Caki2 (cell line): ENCODE data around the gene GNGT2. TPM values are rescaled to one million over a fixed set of nuclear protein-coding genes. Genes with fewer than 3 reads are reported as not detected.
A peak's percentile ranks its signal among the peaks of the same experiment; 100 is the strongest.

ENCODE experiments used
- DNase-seq: peaks from one replicate; pipeline ENCODE4 v3.0.0-alpha.2; 2015; ENCODE audit warnings: low read depth
- in situ Hi-C: cut with HindIII; loops from 2 replicates; pipeline ENCODE4 v1.10.0; 2016; ENCODE audit warnings: low sequenced_read_pairs, low pct_unique_long_range_greater_than_20kb, mixed read lengths
- total RNA-seq: library from RNA; depleted of rRNA; stranded (reverse); fragments of >200 nt; shearing (Covaris generic); gene quantifications from 2 replicates; pipeline ENCODE4 v1.2.3, GENCODE V29; 2014; ENCODE audit warnings: low replicate concordance

Gene GNGT2
- total RNA-seq, 1 experiment from 2014 or later, result not detected

GRCh38 chr17:49216953-49217650, 6.7 kb upstream of the GNGT2 start:
- in situ Hi-C loops, result no loop called here
- DNase-seq, result no peak

DNA sequence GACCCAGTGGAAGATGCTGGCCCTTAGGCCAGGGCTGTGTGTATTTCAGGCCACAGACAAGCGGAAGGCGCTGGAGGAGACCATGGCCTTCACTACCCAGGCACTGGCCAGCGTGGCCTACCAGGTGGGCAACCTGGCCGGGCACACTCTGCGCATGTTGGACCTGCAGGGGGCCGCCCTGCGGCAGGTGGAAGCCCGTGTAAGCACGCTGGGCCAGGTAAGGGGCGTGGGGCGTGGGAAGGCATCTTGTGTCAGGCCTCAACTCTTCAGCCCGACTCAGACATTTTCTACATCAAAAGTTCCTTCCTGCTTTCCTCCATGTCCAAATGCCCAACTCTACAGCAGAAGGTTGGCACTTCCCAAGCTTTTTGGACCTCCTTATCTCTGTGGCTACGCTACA, 6.1 kb upstream of the GNGT2 start:
- DNase-seq, result no peak
- in situ Hi-C loops, result no loop called here

DNA sequence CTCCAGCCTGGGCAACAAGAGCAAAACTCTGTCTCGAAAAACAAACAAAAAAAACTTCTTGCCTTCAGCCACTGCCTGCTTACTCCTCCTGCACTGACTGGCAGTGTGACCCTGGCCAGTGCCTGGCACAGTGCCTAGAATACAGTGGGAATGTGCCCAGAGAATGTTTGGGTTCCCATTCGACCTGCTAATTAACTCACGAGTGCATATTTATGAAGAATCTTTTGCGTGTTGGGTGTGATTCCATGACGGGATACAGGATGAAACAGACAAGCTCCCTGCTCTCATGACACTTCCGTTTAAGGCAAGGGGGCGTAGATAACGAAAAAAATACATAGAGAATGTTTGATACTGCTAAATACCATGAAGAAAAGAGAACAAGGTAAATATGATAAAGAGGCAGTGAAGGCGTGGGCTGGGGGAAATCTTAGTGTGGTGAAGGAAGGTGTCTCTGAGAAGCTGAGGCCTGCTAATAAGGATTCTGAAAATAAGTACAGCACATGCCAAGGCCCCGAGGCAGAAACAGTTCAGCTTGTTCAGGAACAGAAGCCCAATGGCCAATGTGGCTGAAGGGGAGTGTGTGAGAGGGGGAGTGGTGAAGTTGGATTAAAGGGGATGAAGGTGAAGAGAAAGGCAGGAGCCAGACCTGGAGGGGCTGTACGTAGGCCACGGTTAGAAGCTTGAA, 4.4 kb upstream of the GNGT2 start:
- in situ Hi-C loops, result no loop called here

GRCh38 chr17:49213847-49214246, 3.5 kb upstream of the GNGT2 start:
- no peak for DNase-seq
- in situ Hi-C loops, result no loop called here

More for the DNA sequence above, 4.4 kb upstream of the GNGT2 start:
- peak; percentile 55 for DNase-seq

- no peak for DNase-seq
- in situ Hi-C loops, result no loop called here
Observed at GRCh38 chr17:49213399-49213798, 3.0 kb upstream of the GNGT2 start.

GRCh38 chr17:49209061-49209571, 1.3 kb downstream of the GNGT2 start:
- no peak for DNase-seq
- in situ Hi-C loops, result no loop called here

- DNase-seq, result no peak
- in situ Hi-C loops, result no loop called here
Observed at GRCh38 chr17:49204516-49204915, 5.9 kb downstream of the GNGT2 start.

- in situ Hi-C loops, result no loop called here
- no peak for DNase-seq
Observed at GRCh38 chr17:49203796-49204195, 6.6 kb downstream of the GNGT2 start.

- in situ Hi-C loops, result no loop called here
- DNase-seq, result no peak
Observed at GRCh38 chr17:49201481-49201927, 8.9 kb downstream of the GNGT2 start.

GRCh38 chr17:49200423-49201083, 9.8 kb downstream of the GNGT2 start:
- no peak for DNase-seq
- in situ Hi-C loops, result no loop called here

GRCh38 chr17:49198211-49198610, 12.2 kb downstream of the GNGT2 start:
- in situ Hi-C loops, result no loop called here
- peak; percentile 97 for DNase-seq

DNA sequence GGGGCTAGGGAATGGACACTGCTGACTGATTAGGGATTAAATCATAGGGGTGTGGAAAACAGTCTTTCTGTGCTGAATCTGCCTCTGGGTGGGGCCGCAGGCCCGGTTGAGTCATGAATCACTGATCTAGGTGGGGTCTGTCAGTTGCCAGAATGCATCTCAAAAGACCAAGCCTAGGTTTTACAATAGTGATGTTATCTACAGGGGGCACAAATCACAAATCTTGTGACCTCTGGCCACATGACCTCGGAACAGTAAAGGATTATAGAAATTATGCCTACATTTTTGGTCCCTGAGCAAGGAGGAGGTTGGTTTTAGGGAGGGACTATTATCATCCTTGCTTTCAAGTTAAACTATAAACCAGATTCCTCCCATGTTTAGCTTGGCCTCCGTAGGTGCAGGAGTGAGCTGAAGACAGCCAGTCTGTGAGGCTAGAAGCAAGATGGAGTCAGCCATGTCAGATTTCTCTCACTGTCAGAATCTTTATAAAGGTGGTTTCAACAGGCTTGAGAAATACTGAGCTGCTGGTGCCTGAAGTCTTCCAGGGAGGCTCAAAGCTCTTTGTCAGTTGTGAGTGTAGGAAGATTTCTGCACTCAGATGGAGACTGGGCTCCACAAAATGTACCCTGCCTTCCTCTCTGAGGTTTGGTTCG, 12.9 kb downstream of the GNGT2 start:
- DNase-seq, result peak; percentile 98
- in situ Hi-C loops, result no loop called here

- DNase-seq, result no peak
- in situ Hi-C loops, result no loop called here
Observed at GRCh38 chr17:49196520-49196919, 13.9 kb downstream of the GNGT2 start.

GRCh38 chr17:49195751-49196150, 14.6 kb downstream of the GNGT2 start:
- DNase-seq, result no peak
- in situ Hi-C loops, result no loop called here

- DNase-seq, result no peak
- in situ Hi-C loops, result no loop called here
Observed at GRCh38 chr17:49194297-49194607, 16.1 kb downstream of the GNGT2 start.

DNA sequence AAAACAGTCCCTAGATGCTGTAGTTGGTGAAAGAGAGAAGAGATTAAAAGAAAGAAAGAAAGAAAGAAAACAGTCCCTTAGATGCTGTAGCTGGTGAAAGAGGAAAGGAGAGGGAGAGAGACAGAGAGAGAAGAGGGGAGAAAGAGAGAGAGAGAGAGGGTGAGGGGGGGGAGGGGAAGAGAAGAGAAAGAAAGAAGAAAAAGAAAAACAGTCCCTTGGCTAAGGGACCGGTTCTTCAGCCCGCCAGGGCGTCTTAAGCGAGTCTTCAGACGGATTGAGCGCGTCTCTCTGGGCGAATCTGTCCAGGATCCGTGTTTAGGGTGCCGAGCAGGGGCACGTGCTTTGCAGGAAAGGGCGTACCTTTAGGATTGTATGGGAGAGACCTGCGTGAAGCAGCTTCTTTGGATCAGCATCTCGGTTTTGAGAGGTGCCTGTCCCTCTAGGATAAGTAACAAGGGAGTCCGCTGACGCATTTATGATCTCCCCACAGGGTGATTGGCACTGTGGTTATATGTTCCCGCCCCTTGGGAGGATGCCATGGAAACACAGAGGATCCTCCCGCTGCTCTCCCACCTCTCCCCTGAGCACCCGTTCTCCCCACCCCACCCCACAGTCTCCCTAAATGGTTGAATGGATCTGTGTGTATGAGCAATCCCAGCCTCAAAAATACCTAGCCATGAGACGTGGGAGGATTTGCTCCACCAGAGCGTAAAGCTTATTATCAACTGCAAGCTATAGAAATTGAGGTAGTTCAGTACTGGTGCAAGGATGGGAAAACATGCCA, 16.7 kb downstream of the GNGT2 start:
- DNase-seq, result peak; percentile 100
- in situ Hi-C loops, result no loop called here

DNA sequence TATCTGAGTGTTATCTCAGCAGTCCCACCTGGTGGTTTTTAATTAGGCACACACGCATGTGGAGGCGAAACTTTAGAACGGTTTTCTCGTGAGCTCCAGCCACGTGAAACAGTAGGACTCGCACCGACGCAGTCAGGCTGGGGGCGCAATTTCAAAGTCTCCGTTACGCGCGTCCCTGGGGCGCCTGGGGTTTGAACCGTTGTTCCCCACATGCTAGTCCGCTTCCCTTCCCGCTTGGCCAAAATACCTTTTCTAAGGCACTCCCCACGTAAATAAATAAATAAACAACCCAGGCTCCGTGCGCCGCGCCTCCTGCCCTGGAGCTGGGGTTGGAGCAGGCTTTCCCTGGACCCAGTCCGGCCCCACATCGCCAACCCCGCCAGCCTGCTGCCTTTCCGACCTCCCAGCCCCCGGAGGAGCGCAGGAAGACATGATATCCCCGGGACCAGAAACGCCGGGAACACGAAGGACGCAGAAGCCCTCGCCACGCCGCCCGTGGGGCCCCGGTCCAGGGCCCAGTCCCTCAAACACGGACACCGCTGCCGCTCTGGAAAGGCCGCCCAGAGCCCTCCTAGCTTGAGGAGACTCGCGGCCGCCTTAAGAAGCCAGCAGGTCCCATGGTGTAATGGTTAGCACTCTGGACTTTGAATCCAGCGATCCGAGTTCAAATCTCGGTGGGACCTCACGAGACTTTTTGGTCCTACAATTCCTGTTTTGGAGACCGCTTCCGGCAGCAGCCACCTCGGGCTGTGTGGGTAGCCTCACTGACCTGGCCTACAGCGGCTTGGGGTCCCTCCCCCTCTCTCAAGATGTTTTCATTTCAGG, 18.2 kb downstream of the GNGT2 start:
- peak; percentile 92 for DNase-seq
- in situ Hi-C loops, result no loop called here
